Rectal smooth muscle tissue (tissue), 1 donor: ENCODE measurements around the gene CYGB.
"Not testable (repeated sequence)": the region's sequence is repeated elsewhere in the genome, so short reads cannot be mapped to it uniquely, and the experiment has no call there.

ENCODE experiments used
- H3K27ac ChIP-seq: one replicate; pipeline ENCODE4 v1.7.0; 2013; ENCODE audit warnings: low read depth, low read length, inconsistent platforms
- H3K27me3 ChIP-seq: one replicate; pipeline ENCODE4 v1.7.0; 2013; ENCODE audit warnings: low read length; ENCODE audit not compliant: control insufficient read depth, insufficient read depth
- H3K36me3 ChIP-seq: one replicate; pipeline ENCODE4 v1.7.0; 2013; ENCODE audit warnings: low read length; ENCODE audit not compliant: control insufficient read depth, insufficient read depth
- H3K4me1 ChIP-seq: one replicate; pipeline ENCODE4 v1.7.0; 2013; ENCODE audit warnings: low read length; ENCODE audit not compliant: control insufficient read depth, insufficient read depth
- H3K4me3 ChIP-seq: one replicate; pipeline ENCODE4 v1.7.0; 2013; ENCODE audit warnings: low read length
- H3K9ac ChIP-seq: one replicate; pipeline ENCODE4 v1.7.0; 2013; ENCODE audit warnings: low read length

CYGB gene

DNA sequence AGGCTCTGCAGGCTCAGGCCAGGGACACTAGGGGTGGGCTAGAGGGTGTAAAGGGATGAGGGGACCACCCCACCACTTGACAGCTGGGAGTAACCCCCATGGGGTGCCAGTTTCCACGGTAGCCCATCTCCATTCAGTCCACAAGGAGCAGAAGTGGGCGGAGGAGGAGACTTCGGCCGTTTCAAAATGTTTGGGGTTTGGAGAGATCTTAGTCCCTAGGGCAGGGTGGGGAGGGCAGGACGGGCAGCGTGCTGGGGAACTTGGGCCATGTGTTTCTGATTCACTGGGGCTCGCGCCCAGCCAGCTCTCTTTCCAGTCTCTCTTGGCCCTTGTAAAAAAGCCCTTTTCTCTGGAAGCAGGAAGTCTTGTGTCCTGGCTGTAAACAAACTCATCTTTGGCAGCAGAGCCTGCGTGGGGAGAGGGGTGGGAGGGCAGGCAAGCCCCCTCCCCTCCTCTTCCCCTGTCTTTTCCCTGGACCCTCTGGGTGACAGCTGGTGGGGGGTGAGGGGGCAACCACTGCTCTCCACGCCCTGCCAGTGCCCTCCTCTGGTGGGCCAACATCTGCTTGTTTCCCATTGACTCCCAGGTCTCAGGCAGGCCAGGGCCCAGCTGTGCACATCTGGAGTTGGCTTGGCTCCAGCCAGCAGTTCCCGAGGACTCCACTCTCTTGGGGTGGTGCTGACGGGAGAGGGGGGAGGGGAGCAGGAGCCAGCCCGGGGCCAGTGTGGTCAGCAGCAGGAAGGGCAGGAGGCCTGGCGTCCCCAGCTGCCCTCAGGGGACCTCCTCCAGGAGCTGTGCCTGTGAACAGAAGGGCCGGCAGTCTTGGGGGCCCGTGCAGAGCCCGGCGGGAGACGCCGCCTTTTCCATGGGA lies 8.1 kb downstream of the CYGB start:
- peak overlapping the region; percentile 75 for H3K27ac ChIP-seq
- H3K36me3 ChIP-seq: no peaks in the 10 kb centered on the region
- H3K4me1 ChIP-seq: peaks cover 19% of the 10 kb centered on the region
- no peaks in the 10 kb centered on the region for H3K27me3 ChIP-seq
- peak overlapping the region; percentile 39 for H3K4me3 ChIP-seq
- H3K9ac ChIP-seq: no peak overlapping the region

DNA sequence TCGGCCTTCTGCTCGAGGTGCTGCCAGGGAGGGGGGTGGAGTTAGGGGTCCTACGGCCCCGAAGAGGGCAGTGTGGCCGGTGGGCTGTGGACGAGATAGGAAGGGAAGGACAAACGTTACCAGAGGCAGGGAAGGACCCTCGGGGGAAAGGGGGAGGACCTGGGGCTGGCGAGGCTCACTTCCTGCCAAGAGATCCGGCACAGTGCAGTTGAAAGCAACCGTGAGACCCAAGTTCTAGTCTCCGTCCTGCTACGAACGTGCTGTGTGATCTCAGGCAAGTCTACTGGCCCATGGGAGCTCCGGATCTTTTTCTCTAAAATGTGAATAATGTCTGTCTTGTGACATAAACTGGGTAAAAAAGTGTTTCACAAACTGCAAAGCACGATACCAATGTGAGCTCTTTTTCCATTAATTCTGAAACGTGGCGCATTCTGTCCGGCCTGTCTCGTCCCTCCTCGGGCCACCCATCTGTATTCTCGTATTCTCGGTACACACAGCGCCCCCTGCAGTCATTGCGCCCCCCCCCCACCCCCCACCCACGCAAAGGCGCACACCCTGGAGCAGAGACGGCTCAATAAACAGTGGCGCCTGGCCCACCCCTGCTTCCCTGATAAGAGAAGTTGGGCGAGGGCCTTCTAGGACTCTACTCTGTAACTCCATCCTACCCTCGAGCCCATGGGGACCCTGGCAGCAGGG lies 8.8 kb downstream of the CYGB start:
- H3K4me3 ChIP-seq: peak overlapping the region; percentile 4
- H3K9ac ChIP-seq: no peak overlapping the region
- H3K4me1 ChIP-seq: peaks cover 19% of the 10 kb centered on the region
- no peaks in the 10 kb centered on the region for H3K27me3 ChIP-seq
- no peaks in the 10 kb centered on the region for H3K36me3 ChIP-seq
- peak overlapping the region; percentile 73 for H3K27ac ChIP-seq

DNA sequence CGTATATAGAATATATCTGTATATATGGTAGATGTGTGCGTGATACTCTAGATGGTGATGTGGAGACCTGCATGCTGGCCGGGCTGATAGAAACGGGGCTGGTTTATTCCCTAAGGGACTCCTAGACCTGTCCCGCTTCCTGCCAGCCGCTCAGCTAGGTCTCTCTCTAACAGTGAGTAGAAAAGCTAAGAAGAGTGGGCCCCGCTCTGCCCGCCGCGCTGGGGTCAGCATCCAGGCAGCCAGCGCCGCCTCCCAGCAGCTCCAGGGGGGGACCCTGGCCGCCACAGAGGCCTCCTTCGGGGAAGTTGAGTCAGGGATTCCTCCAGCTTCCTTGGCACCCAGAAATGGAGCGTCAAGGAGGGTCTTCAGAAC lies 9.4 kb downstream of the CYGB start:
- H3K27me3 ChIP-seq: peaks cover 2% of the 10 kb centered on the region
- peak overlapping the region; percentile 73 for H3K27ac ChIP-seq
- no peaks in the 10 kb centered on the region for H3K36me3 ChIP-seq
- no peak overlapping the region for H3K9ac ChIP-seq
- H3K4me3 ChIP-seq: peak overlapping the region; percentile 4
- H3K4me1 ChIP-seq: peaks cover 19% of the 10 kb centered on the region

DNA sequence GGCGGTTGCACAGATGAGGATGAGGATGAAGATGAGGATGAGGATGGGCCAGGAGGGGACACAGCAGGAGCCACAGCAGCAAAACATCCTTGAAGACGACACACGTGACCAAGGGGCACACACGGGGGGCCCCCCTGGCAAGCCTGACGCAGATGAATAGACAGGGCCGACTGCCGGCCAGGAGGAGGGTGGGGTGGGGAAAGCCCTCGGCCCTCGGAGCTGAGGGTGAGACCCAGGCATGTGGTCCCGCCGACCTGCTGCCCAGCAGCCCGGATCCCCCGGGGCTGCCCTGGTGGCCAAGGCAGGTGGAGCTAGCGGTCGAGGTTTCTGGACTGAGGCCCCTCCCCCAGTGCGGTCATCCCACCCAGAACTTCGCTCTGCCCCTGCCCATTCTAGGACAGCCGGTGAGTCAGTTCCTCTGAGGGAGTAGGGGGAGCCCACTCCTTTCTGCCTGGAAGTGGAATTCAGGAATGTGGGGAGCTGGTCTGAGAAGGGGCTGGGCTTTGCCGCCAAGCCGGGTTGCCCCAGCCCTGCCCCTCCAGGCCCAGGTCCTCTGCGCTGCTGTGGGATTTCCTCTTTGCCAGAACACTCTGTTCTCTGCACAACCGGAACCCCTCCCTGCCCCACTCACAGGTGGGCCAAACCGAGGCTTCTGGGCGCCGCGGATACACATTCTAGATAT lies 9.9 kb downstream of the CYGB start:
- peaks cover 2% of the 10 kb centered on the region for H3K27me3 ChIP-seq
- H3K27ac ChIP-seq: peak overlapping the region; percentile 56
- no peaks in the 10 kb centered on the region for H3K36me3 ChIP-seq
- peaks cover 19% of the 10 kb centered on the region for H3K4me1 ChIP-seq
- peak overlapping the region; percentile 24 for H3K4me3 ChIP-seq
- H3K9ac ChIP-seq: no peak overlapping the region

DNA sequence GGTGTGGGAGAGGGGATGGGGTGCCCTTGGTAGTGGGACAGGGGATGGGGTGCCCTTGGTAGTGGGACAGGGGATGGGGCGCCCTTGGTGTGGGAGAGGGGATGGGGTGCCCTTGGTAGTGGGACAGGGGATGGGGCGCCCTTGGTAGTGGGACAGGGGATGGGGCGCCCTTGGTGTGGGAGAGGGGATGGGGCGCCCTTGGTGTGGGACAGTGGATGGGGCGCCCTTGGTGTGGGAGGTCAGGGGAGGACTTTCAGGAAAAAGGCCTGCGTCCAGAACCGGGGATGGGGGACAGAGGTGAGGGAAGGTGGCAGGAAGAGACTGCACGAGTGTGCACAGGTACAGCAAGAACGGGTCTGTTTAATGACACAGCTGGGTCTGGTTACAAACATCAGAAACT lies 10.5 kb downstream of the CYGB start:
- not testable (repeated sequence) for H3K9ac ChIP-seq, H3K4me3 ChIP-seq, H3K36me3 ChIP-seq, H3K27me3 ChIP-seq, H3K27ac ChIP-seq
- H3K4me1 ChIP-seq: peaks cover 19% of the 10 kb centered on the region

DNA sequence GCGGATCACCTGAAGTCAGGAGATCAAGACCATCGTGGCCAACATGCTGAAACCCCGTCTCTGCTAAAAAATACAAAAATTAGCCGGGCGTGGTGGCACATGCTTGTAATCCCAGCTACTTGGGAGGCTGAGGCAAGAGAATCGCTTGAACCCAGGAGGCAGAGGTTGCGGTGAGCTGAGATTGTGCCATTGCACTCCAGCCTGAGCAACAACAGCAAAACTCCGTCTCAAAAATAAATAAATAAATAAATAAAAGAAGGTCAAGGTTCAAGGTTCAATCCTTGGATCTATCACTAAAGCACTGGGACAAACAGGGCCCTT lies 12.0 kb downstream of the CYGB start:
- peaks cover 16% of the 10 kb centered on the region for H3K4me1 ChIP-seq
- H3K9ac ChIP-seq, H3K27ac ChIP-seq, H3K27me3 ChIP-seq, H3K4me3 ChIP-seq, H3K36me3 ChIP-seq: not testable (repeated sequence)

DNA sequence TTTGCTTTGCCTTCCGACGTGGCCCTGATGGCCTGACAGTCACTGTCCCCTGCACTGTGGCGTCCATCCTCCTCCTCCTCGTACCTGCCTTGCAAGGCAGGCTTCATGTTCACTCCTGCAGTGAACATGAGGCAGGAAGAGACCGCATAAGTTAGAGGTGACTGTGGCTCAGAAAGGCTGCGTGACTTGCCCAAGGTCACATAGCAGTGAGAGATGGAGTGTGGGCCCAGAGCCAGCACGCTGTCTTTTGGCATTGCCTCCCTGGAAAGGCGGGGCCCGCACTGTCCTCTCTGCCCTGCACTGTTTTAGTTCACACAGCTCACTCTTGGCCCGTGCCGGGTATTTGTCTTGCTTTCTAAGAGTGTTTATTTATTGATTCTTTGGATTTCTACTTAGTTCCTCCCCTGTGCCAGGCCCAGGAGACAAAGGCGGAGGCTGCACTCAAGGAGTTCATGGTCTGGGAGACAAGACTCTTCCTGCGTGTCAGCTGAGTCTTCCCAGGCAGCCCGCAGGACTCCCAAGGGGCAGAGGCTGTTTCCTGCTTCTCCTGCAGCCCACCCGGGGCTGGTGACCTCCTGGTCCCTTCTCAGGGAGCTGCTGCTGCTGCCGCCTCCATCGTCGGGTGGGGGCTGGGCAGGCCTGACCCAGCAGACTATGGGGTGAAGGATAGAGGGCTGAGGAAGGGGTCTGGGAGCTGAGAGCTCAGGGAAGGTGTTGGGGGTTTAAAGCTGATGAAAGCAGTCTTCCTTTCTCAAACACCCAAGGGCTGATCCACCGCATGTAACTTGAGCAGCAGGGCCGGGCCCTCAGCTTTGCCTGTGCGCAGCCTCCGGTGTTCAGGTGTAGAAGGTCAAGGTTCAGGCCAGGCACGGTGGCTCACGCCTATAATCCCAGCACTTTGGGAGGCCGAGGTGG lies 12.7 kb downstream of the CYGB start:
- no peak overlapping the region for H3K4me3 ChIP-seq
- H3K27ac ChIP-seq: no peak overlapping the region

DNA sequence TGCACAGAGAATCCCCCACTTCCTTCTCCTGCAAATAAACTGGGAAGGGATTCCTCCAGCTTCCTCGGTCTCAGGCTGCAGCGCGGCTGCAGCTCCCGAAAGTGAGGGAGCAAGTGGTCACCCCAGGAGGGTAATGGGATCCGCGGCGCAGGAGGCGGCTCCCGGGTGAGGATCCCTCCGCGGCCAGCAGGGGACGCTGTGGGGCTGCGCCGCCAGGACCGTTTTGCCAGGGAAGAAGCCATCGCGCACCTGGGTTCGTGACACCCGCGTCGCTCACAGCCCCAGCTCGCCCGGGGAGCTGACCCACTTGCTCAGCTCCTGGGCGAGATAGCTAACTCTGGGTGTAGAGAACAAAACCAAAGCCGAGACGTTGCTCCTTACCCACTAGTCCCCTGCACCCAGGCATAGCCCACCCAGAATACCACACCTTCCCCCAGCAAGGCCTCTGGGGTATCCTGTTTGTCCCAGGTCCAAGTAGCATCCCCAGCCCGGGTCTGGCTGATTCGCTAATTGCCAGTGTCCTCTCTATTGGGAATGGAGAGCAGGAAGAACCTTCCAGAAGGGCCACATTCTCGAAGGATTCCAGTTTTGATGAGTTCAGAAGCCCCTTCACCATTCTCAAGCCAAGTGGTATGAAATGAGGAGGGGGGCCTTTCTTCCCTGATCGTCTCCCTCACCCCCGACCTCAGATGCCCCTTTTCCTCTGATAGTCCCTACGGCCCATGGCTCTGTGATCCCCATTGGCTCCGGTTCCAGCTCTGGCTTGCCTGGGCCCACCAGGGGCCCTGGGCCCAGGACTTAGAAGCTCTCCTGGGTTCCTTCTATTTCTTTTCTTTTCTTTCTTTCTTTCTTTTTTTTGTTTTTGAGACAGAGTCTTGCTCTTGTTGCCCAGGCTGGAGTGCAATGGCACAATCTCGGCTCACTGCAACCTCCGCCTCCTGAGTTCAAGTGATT lies 14.1 kb downstream of the CYGB start:
- no peak overlapping the region for H3K27ac ChIP-seq
- H3K4me1 ChIP-seq: peaks cover 7% of the 10 kb centered on the region
- peak overlapping the region; percentile 41 for H3K4me3 ChIP-seq
- H3K9ac ChIP-seq: no peak overlapping the region
- peaks cover 2% of the 10 kb centered on the region for H3K27me3 ChIP-seq
- H3K36me3 ChIP-seq: no peaks in the 10 kb centered on the region

More for the DNA sequence above, 12.7 kb downstream of the CYGB start:
- H3K36me3 ChIP-seq: no peaks in the 10 kb centered on the region
- H3K9ac ChIP-seq: peak overlapping the region; percentile 4
- peaks cover 12% of the 10 kb centered on the region for H3K4me1 ChIP-seq
- peaks cover 2% of the 10 kb centered on the region for H3K27me3 ChIP-seq

DNA sequence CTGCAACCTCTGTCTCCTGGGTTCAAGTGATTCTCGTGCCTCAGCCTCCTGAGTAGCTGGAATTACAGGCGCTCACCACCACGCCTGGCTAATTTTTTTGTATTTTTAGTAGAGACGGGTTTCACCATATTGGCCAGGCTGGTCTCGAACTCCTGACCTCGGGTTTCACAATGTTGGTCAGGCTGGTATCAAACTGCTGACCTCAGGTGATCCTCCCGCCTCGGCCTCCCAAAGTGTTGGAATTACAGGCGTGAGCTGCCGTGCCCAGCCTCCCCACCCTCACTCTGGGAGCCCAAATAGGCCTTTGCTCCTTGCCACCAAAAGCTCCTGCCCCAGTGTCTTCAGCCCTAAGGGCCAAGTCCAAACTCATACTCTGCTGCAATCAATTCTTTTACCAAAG lies 15.8 kb downstream of the CYGB start:
- not testable (repeated sequence) for H3K36me3 ChIP-seq, H3K9ac ChIP-seq, H3K27me3 ChIP-seq, H3K4me3 ChIP-seq, H3K27ac ChIP-seq, H3K4me1 ChIP-seq

DNA sequence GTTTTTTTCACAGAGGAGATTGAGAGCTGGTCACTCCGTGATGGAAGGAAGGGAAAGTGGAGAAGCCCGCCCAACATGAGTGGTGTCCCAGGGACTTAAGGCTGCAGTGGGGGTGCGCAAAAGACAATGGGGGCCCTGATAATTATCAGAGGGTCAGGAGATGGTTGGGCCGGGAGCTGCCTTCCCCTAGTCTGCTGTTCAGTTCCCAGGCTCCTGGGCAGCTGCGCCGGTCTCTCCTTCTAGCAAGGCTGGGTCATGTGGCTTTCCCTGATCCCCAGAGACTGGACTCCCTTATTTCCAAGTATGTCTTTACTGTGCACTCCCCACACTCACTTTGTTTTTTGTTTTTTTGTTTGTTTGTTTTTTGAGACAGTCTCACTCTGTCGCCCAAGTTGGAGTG lies 16.2 kb downstream of the CYGB start:
- H3K27ac ChIP-seq: no peak overlapping the region
- no peak overlapping the region for H3K9ac ChIP-seq
- H3K36me3 ChIP-seq: no peaks in the 10 kb centered on the region
- H3K4me3 ChIP-seq: no peak overlapping the region
- peaks cover 7% of the 10 kb centered on the region for H3K4me1 ChIP-seq
- H3K27me3 ChIP-seq: peaks cover 2% of the 10 kb centered on the region
